Kidney tubule cell (primary cell): ENCODE measurements around the gene APH1A.
"Not testable (repeated sequence)": the region's sequence is repeated elsewhere in the genome, so short reads cannot be mapped to it uniquely, and the experiment has no call there.

Experiments used
- DNase-seq: peaks from one replicate; pipeline ENCODE4 v3.0.0-alpha.2; 2018; ENCODE audit warnings: low spot score

Gene APH1A

GRCh38 chr1:150267896-150268295 is 920 bp downstream of the APH1A start:
- no peak for DNase-seq

- no peak for DNase-seq
Measured at GRCh38 chr1:150263549-150263948, 5.3 kb downstream of the APH1A start.

GRCh38 chr1:150262388-150263320 is 6.2 kb downstream of the APH1A start:
- peak; percentile 82 for DNase-seq

- no peak for DNase-seq
Measured at GRCh38 chr1:150261367-150261766, 7.4 kb downstream of the APH1A start.

- DNase-seq: peak; percentile 52
Measured at GRCh38 chr1:150259758-150260669, 8.8 kb downstream of the APH1A start.

GRCh38 chr1:150259217-150259616 is 9.6 kb downstream of the APH1A start:
- DNase-seq: no peak

- no peak for DNase-seq
Measured at GRCh38 chr1:150257624-150258585, 10.9 kb downstream of the APH1A start, which contains the start of gene CA14. CA14 (plus strand) TSS chr1:150257774; CDS start chr1:150258129, 355 bp downstream.

- no peak for DNase-seq
Measured at GRCh38 chr1:150256554-150257341, 12.1 kb downstream of the APH1A start.

GRCh38 chr1:150256198-150256553 is 12.6 kb downstream of the APH1A start:
- DNase-seq: no peak

- DNase-seq: no peak
Measured at GRCh38 chr1:150249936-150250335, 18.9 kb downstream of the APH1A start.

GRCh38 chr1:150243003-150243402 is 25.8 kb downstream of the APH1A start:
- no peak for DNase-seq

- DNase-seq: no peak
Measured at GRCh38 chr1:150237746-150238145, 31.1 kb downstream of the APH1A start.

GRCh38 chr1:150237176-150237575 is 31.6 kb downstream of the APH1A start:
- DNase-seq: not testable (repeated sequence)

- no peak for DNase-seq
Measured at GRCh38 chr1:150236614-150237100, 32.2 kb downstream of the APH1A start.

- peak; percentile 99 for DNase-seq
Measured at GRCh38 chr1:150235852-150236613, 32.8 kb downstream of the APH1A start, which contains the start of gene ANP32E. ANP32E (minus strand) TSS chr1:150236112; CDS start chr1:150235786, 326 bp downstream.

GRCh38 chr1:150235294-150235851 is 33.4 kb downstream of the APH1A start:
- DNase-seq: peak; percentile 3

GRCh38 chr1:150234566-150235293 is 34.1 kb downstream of the APH1A start:
- DNase-seq: peak; percentile 85

- DNase-seq: no peak
Measured at GRCh38 chr1:150234309-150234565, 34.6 kb downstream of the APH1A start.
